HG02763 (cell line): ENCODE results near the gene GSDME.
"Not testable (repeated sequence)": the region's sequence is repeated elsewhere in the genome, so short reads cannot be mapped to it uniquely, and the experiment has no call there.

Experiments
- ATAC-seq: cut with Tn5 transposase; IDR thresholded peaks from one replicate; pipeline ENCODE4 v1.9.1; 2021; ENCODE audit warnings: mild to moderate bottlenecking, moderate library complexity; ENCODE audit not compliant: unreplicated experiment

Gene GSDME

DNA sequence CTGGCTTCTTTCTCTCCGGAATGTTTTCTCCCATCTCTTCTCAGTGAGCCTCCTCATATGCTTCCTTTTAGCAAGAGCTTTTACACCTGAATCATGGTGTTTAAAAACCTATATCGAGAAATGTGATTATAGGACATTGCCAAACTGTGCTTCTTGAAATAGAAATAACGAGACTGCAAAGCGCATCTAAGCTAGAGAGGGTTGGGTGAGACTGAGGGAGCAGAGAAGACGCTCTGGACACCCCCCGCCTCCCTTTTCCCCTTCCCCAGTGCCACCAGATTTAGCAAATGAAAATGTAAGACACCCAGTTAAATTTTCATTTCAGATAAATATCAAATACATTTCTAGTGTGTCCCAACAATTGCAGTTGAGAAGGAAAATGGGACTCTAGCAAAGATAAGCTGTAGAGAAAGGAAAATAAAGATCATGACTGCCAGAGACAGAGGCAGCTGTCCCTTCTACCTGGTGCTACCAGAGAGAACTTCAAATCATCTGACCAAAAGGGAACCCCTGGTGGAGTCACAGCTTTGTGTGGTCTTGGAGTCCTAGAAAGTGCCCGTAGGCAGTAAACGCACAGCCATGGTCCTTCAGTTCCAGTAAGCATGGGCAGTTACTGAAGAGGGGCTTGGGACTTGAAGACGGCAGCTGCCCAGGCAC is 14.6 kb downstream of the GSDME start:
- ATAC-seq = no peak

DNA sequence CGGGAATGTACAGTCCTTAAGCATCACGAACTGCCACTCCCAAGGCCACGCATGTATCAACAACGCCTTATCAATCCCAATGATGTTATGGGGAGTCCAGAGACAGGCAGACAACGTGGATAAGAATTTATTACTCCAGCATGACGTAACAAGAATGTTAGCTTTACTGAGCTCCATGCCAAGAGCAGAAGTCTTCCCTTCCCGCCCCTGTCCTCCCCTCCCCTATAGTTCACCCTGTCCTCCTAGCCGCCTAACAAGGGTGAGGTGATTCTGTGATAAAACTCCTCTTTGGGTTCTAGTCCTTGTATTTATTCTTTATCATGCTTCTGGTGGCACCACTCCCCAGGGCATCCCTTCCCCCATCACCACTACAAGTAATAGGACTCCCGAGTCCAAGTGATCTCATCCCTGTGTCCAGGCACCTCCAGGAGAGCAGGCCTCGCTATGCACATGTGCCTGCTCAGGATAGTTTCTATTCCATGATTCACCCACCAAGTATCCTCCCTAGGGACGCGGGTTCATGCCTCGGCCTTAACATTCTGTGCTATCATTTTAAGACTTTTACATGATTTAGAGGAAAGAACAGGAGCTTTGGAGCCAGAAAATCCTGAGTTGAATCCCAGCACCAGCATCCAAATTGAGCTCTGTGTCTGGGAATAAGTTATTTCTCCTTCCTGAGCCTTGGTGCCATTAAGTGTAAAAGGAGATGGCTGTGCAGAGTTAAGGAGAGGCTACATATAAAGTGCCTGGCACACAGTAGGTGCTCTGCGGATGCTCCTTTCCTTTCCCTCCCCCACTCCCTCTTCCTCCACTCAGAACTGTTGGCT is 15.4 kb downstream of the GSDME start:
- no peak for ATAC-seq

GRCh38 chr7:24740871-24741270 is 16.4 kb downstream of the GSDME start:
- no peak for ATAC-seq

- ATAC-seq = no peak
Measured at GRCh38 chr7:24739306-24739705, 18.0 kb downstream of the GSDME start.

DNA sequence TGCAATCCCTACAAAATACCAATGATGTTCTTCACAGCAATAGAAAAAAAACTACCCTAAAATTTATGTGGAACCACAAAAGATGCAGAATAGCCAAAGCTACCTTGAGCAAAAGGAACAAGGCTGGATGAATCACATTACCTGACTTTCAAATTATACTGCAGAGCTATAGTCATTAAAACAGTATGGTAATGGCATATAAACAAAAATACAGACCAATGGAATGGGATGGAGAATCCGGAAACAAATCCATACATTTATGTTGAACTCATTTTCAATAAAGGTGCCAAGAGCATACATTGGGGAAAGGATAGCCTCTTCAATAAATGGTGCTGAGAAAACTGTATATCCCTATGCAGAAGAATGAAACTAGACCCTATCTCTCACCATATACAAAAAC is 18.7 kb downstream of the GSDME start:
- ATAC-seq = no peak

DNA sequence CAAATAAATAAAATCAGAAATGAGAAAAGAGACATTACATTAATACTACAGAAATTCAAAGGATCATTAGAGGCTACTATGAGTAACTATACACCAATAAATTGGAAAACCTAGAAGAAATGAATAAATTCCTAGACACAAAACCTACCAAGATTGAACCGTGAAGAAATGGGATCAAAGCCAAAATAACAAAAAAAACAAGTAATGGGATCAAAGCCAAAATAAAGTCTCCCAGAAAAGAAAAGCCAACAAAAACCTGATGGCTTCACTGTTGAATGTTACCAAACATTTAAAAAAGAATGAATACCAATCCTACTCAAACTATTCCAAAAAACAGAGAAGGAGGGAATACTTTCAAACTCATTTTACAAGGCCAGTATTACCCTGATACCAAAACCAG is 20.0 kb downstream of the GSDME start:
- no peak for ATAC-seq

GRCh38 chr7:24735594-24735993 is 21.7 kb downstream of the GSDME start:
- not testable (repeated sequence) for ATAC-seq

DNA sequence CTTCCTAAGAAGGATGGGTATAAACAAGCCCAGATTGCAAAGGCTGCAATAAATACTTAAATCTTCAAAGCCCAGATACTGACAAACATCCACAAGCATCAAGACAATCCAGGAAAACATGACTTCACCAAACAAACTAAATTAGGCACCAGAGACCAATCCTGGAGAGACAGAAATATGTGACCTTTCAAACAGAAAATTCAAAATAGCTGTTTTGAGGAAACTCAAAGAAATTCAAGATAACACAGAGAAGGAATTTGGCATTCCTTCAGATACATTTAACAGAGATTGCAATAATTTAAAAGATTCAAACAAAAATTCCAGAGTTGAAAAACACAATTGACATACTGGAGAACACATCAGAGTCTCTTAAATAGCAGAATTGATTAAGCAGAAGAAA is 23.0 kb downstream of the GSDME start:
- ATAC-seq = no peak

- ATAC-seq = peak; percentile 5
Measured at GRCh38 chr7:24733414-24734060, 23.7 kb downstream of the GSDME start.

- ATAC-seq = peak; percentile 45
Measured at GRCh38 chr7:24732646-24733413, 24.4 kb downstream of the GSDME start.

DNA sequence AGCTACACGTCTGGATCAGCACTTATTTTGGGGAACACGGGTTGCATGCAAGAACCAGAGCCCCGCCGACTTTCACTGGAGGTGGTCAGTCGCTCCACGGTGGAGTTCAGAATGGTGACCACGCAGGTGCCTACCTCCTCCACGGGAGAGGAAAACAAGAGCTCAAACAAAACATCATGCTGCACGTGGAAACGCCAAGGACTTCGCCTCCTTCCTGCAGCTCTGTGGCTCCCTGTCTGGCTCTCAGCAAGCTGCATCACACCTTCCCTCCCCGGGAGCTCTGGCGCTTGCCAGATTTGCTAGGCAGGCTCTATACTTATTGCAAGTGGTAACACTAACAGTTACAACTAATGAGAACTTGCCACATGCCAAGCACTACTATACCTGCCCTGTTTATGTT is 26.0 kb downstream of the GSDME start:
- ATAC-seq = no peak

- ATAC-seq = no peak
Measured at GRCh38 chr7:24730018-24730369, 27.3 kb downstream of the GSDME start.

GRCh38 chr7:24729365-24730017 is 27.8 kb downstream of the GSDME start:
- ATAC-seq = no peak

- ATAC-seq = peak; percentile 41
Measured at GRCh38 chr7:24728503-24729364, 28.5 kb downstream of the GSDME start.

DNA sequence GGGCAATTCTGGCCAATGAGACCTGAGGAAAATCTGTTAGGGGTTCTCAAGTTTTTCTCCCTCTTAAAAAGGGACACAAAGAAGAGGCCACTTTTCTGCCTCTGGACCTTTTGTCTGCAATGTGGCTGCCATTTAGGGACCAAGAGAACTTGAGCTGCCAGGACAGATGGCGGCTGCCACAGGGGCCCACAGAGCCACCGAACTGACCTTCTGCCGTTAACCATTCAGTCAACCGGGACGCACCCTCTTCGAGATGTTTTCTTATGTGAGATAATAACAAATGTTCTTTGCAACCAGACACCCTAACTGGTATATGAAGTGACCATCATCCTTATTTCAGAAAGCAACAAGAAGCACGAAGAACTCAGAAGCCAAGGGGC is 29.2 kb downstream of the GSDME start:
- no peak for ATAC-seq

GRCh38 chr7:24727154-24728120 is 29.8 kb downstream of the GSDME start:
- peak; percentile 58 for ATAC-seq

- no peak for ATAC-seq
Measured at GRCh38 chr7:24725554-24726241, 31.6 kb downstream of the GSDME start.
